IPS DF 4.7 (cell line): ENCODE results near the gene PSTK.

Source experiments
- DNase-seq: peaks from one replicate; pipeline ENCODE4 v3.0.0-alpha.2; 2013; ENCODE audit warnings: low spot score; ENCODE audit errors: extremely low read depth

Gene PSTK

DNA sequence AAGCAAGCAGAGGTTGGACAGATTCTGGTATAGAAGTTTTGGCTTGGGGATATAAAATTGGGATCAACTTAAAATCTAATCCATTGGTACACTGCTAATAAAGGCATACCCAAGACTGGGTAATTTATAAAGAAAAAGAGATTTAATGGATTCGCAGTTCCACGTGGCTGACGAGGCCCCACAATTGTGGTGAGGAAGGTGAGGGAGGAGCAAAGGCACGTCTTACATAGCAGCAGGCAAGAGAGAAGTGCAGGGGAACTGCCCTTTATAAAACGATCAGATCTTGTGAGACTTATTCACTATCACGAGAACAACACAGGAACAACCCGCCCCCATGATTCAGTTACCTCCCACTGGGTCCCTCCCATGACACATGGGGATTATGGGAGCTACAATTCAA, 38.3 kb downstream of the PSTK start:
- no peak for DNase-seq

DNA sequence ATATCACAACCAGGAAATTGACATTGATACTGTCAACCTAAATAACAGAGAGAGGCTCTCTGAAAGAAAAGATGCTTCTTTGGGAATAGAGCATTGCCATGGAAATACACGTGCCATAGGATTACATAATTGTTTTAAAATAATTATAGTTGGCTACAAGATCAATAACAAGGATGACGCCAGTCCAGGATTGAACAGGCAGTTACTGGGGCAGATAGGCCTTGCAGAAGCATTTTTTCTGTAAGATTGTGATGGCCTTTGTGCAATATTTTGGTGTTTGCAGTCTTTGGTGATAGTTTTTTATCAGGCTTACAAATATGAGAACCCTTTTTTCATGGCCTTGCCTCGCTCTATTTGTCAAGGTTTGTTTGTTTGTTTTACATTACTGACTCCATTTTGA, 39.1 kb downstream of the PSTK start:
- no peak for DNase-seq

DNA sequence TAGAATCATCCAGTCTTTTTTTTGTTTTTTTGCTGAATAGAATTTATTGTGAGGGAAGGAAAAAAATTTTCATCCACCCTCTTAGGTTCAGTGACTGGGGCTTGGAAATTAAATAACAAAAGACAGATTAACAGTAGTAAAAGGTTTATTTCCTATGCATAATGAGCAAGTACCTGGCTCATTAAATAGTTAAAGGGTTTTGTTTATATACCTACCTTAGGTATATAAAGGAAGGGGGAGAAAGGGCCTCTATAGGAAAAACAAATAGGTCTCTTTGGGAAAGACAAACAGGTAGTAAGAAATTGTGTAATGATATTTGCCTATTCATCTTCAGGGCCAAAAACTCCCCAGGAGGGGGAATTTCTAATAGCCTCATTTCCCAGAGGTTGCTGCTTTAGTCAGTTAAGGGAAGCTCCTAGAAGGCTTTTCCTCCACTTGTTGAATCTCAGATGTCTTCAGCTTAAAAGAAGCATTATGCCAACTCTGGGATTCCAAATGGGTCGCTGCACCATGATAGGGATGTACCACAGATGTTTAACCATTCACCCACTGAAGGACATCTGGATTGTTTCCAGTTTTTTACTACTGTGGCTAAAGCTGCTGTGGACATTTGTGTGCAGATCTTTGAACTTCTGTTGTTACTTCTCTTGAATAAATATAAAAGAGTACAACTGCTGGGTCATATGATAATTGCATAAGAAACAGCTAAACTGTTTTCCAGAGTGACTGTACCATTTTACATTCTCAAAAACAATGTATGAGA, 39.9 kb downstream of the PSTK start:
- no peak for DNase-seq

DNA sequence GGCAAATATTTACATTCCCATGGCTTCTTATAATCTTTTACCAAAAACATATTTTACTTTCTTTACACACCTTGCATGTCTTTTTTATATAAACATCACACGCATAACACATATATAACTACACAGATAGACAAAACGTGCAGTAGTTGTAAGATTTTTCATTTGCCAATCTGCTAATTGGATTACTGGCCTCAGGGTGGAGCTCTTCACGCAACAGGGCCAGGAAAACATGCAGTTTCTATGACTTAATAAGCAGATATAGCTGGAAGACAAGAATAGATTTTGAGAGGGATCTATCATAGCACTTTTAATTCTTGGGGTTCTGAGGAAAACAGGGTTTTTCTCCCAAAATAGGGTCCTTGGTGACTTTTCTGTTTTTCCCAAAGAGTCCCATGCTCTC, 41.3 kb downstream of the PSTK start:
- DNase-seq, result no peak

DNA sequence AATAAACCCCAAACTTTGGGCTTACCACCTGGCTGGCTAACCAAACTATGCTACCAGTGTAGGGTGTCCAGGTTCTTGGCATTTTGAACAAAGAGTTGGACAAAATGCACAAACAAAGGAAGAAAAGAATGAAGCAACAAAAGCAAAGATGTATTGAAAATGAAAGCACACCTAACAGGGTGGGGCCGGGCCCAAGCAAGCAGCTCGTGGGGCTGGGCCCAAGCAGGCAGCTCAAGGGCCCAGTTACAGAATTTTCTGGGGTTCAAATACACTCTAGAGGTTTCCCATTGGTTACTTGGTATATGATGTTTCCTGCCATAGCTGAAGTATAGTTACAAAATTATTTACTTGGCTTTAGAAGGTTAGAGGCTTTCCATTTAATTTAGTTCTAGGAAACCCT, 44.3 kb downstream of the PSTK start:
- no peak for DNase-seq

DNA sequence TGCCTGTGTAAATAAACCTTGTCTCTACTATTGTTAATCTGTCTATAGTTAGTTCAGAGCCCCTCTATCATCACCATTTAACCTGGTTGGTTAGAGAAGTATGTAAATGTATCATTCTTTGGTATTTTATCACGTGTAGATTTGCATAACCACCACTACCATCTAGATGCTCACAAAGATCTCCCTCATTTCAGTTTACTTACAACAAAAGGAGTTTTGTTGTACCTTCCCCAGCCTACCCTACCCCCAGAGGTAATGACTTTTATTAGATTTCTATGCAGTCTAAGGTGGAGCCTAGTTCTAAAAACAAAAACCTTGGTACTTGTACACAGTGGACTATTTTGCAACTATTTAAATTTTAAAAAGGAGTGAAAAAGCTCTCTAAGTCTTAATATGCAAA, 46.1 kb downstream of the PSTK start:
- no peak for DNase-seq

DNA sequence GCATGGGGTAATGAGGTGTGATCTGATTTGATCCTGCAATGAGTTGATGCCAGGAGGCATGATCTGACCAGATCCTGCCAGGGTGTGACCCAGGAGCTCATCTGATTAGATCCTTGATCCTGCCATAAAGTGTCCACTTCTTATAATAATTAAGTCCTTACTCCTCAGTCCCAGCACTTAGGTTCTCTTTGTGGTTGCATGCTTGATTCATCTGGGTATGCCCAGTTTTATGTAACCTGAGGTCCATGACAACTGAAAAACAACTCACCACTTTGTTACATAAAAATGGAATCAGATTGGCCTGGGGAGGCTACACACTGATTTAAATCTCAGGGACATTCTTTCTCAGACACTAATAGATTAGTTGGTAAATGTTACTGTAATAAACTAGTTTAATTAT, 47.7 kb downstream of the PSTK start:
- DNase-seq, result no peak

DNA sequence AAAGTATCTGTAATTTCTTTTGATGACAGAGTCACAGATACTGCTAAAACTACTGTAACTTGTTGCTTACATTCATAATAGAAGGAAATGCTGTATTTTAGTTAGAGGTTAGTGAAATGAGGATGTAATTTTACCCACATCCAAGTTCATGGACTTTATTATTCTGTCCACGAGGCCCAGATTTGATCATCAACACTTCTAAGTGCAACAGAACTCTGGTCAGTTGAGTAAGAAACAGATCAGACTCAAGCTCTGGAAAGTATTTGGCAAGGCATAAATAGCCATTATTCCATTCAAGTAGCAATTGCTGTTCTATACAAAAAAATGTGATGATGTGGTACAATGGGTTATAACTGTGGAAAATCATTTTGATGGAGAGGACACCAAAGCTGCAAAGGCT, 50.9 kb downstream of the PSTK start:
- no peak for DNase-seq

DNA sequence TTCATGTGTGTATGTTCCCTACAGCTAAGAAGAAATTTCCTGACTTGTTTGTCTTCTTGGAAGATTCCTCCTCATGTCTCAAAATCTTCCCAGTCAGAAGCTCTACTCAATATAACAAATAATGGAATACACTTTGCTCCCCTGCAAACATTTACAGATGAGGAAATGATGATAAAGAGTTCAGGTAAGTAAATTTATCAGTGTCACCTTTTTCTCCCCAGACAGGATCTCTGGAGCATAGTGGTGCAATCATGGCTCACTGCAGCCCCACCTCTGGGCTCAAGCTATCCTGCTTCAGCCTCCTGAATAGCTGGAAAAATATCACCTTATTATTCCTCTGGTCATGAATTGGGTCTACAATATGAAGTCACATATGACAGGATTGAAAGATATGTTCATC, 54.1 kb downstream of the PSTK start:
- DNase-seq, result no peak

DNA sequence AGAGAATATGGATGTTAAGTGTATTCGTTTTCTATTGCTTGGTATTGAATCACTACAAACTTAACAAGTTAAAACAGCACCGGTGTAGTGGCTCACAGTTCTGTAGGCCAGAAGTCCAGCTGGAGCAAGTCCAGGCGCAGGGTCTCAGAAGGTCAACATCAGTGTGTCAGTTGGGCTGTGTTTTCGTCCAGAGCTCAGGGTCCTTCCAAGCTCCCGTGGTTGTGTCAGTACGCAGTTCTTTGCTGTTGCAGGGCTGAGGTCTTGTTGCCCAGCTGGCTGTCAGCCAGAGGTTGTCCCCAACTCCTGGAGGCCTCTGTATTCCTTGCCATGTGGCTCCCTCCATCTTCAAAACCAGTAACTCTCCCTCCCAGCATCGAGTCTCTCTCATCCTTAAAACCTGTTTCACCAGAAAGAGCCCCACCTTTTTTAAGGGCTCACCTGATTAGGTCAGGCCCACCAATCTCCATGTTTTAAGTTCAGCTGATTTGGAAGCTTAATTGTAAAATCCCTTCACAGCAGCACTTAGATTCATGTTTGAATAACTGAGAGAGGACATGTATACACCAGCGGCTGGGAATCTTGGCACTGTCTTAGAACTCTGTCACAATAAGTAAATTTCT, 55.4 kb downstream of the PSTK start:
- no peak for DNase-seq

DNA sequence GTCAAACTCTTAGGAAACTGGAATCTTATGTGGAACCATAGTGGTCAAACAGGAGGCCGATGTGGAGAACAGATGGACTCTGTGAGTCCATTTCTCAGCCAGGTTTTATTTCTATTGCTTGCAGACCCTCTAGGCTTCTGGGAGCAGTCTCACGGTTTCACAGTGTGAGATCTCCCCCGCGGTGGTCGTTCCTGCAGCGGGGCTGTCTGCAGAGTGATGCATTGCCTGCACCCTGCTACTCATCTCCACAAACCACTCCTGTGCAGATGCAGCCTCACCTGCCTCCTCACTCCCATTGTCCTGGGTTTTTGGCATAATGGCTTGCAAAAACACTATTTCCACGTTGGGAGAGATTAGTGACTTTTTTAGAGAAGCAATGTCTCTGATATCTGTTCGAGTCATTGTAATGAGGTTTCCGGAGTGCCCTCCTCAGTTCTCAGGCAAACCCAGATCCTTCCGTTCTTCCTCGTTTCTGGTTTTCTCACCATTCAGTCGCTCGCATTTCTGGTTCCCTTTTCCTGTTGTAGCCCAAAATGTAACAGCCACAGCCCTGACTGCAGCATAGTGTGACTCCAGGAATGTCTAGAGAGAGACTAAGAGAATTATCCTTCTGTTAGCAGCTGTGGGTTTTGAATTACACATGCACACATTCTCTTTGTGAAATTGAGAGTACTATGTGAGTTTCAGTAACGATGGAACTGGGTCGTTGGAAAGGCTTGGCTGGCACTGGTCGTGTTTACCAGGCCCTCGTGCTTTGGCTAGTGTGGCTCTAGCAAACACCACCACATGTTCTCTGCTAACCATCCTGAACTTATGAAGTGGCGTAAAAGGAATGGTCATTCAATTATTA, 58.8 kb downstream of the PSTK start:
- DNase-seq, result no peak

DNA sequence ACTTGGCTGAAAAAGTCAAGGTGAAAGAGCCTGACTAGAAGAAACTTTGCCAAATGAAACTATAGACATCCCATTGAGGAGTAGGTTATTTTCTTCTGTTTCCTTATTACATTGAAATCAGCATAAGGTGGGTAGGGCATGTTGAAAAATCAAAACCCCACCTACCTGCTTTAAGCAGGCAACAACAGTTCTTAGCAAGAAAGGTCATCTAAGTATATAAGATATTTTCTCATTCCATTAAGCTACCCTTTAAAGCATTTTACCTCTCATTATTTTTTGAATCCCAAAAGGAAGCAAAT, 59.4 kb downstream of the PSTK start:
- DNase-seq, result no peak
